Testis (tissue), 2 donors: ENCODE results near the gene TCF7L1.

Source experiments
- CTCF ChIP-seq, 3 experiments: fragments of 450-650 bp in 2 of 3; fragments of 200-600 bp in 1 of 3; sonication (generic) in 1 of 3; IDR thresholded peaks; one replicate each; pipeline ENCODE4 v1.5.1; 2016 to 2019; ENCODE audit warnings: antibody characterized with exemption in 3 of 3, mild to moderate bottlenecking in 2 of 3, moderate library complexity in 1 of 3
- POLR2A ChIP-seq: fragments of 450-650 bp; IDR thresholded peaks from one replicate; pipeline ENCODE4 v1.6.1; 2017; ENCODE audit warnings: antibody characterized with exemption, mild to moderate bottlenecking, moderate library complexity

GRCh38 chr2:85171916-85172315 is 38.7 kb downstream of the TCF7L1 start:
- TF ChIP-seq CTCF (IDR thresholded peaks at IDR 0.05), result no peak
- no peak for TF ChIP-seq POLR2A
